ENCODE measurements around the gene CDKAL1.

Gene CDKAL1

DNA sequence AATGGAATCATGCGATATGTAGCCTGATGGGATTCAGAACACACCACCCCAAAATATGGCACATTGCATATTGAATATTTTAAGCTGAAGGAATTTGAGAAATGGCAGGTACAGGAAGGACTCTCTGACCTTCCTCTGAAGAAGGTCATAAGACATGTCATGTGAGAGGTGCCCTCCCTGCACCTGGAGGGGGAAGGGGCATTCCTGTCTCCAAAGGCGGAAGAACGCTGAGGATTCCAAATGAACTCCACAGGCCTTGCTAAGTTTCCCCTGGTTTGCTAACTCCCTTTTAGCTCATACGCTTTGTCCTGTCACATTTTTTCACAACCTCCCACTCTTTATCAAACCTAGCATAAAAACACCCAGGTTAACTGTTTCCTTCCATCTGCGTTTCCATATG lies 347.8 kb downstream of the CDKAL1 start:
- TF ChIP-seq, protein P1, sequence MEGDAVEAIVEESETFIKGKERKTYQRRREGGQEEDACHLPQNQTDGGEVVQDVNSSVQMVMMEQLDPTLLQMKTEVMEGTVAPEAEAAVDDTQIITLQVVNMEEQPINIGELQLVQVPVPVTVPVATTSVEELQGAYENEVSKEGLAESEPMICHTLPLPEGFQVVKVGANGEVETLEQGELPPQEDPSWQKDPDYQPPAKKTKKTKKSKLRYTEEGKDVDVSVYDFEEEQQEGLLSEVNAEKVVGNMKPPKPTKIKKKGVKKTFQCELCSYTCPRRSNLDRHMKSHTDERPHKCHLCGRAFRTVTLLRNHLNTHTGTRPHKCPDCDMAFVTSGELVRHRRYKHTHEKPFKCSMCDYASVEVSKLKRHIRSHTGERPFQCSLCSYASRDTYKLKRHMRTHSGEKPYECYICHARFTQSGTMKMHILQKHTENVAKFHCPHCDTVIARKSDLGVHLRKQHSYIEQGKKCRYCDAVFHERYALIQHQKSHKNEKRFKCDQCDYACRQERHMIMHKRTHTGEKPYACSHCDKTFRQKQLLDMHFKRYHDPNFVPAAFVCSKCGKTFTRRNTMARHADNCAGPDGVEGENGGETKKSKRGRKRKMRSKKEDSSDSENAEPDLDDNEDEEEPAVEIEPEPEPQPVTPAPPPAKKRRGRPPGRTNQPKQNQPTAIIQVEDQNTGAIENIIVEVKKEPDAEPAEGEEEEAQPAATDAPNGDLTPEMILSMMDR (IDR thresholded peaks at IDR 0.05) = no peak

DNA sequence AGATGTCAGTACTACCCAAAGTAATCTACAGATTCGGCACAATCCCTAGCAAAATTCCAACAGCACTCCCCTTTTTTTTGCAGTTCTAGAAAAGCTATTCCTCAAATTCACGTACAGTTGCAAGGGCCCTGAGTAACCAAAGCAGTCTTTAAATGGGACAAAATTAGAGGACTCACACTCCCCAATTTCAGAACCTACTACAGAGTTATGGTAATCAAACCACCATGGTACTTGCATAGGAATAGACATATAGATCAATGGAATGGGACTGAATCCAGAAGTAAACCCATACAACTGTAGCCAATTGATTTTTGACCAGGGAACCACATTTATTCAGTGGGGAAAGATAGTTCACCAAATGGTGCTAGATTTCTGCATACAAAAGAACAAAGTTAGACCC lies 350.8 kb downstream of the CDKAL1 start:
- Histone ChIP-seq H3K36me3 (no peaks in the 10 kb centered on the region), H3K4me1 (no peaks in the 10 kb centered on the region), H3K27me3 (no peaks in the 10 kb centered on the region), H3K4me3 (no peak overlapping the region), H3K27ac (no peak overlapping the region), H3K9me3 (no peaks in the 10 kb centered on the region)
- no peak for DNase-seq
- TF ChIP-seq, protein P1 (IDR thresholded peaks at IDR 0.05) = no peak
- intact Hi-C loops (cut with DNase I; ENCODE audit: low total_unique reads) = no loop called here

More for the DNA sequence above, 347.8 kb downstream of the CDKAL1 start:
- no peaks in the 10 kb centered on the region for H3K9me3 ChIP-seq
- DNase-seq = no peak
- intact Hi-C loops (cut with DNase I; ENCODE audit: low total_unique reads) = no loop called here
- H3K27ac ChIP-seq = no peak overlapping the region
- H3K27me3 ChIP-seq = no peaks in the 10 kb centered on the region
- H3K4me3 ChIP-seq = no peak overlapping the region
- H3K4me1 ChIP-seq = peaks cover 0 to 15% (median 7%) of the 10 kb centered on the region in 4 donors
- H3K36me3 ChIP-seq = no peaks in the 10 kb centered on the region

DNA sequence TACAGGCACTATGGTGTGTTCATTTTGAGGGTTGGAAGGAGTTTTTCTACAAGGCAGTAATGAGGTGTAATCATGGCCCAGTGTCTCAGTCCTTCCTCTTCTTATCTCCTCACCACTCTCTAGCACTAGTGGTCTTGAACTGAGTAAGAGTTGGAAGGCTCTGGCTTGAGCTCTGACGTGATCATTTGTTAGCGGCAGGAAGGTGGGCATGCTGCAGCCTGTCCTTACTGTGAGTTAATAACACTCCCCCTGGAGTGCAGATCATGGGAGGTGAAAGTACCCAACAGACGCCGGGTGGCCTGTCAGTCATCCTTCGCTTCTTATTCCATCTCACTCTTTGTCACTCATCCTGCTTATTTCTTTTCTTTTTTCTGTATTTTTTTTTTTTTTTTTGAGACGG lies 356.9 kb downstream of the CDKAL1 start:
- intact Hi-C loops (cut with DNase I; ENCODE audit: low total_unique reads) = no loop called here
- H3K27me3 ChIP-seq = no peaks in the 10 kb centered on the region
- no peaks in the 10 kb centered on the region for H3K9me3 ChIP-seq
- H3K4me3 ChIP-seq = no peak overlapping the region
- H3K27ac ChIP-seq = no peak overlapping the region
- no peak for DNase-seq
- H3K36me3 ChIP-seq = no peaks in the 10 kb centered on the region
- TF ChIP-seq, protein P1 (IDR thresholded peaks at IDR 0.05) = no peak
- no peaks in the 10 kb centered on the region for H3K4me1 ChIP-seq

DNA sequence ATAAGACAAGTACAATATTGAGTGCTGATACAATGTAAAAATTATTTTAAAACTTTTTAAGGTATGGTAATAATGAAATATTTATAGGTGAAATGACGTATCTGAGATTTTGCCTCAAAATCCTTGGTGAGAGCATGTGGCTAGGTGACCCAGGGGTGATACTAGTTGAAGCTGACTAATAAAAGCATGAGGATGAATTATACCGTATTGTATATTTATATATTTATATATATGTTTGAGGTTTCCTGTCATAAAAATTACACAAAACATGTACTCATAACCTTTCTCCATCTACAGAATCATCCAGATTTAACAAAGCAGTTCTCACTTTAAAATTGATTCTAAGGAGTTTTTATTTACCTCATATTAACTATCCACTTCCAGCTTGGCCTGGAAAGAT lies 358.1 kb downstream of the CDKAL1 start:
- intact Hi-C loops (cut with DNase I; ENCODE audit: low total_unique reads) = no loop called here
- no peak overlapping the region for H3K27ac ChIP-seq
- TF ChIP-seq, protein P1 (IDR thresholded peaks at IDR 0.05) = no peak
- DNase-seq = no peak
- H3K9me3 ChIP-seq = no peaks in the 10 kb centered on the region
- H3K36me3 ChIP-seq = no peaks in the 10 kb centered on the region
- no peak overlapping the region for H3K4me3 ChIP-seq
- H3K27me3 ChIP-seq = no peaks in the 10 kb centered on the region
- no peaks in the 10 kb centered on the region for H3K4me1 ChIP-seq

DNA sequence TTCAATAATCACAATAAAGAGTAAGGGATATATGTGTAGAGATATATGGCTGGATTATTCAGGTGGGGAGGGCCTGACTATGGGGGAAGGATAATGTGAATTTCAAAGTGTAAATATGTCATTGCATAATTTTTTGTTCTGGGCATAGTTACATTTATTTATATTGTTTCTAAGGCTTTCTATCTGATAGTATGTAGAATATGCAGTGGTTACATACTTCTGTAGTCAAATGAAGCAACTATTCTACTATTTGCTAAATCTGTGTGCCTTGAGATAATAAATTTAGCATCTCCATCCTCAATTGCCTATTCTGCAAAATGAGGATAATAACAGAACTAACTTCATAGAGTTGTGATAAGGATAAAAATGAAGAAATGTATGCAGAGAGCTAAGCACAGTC lies 359.2 kb downstream of the CDKAL1 start:
- intact Hi-C loops (cut with DNase I; ENCODE audit: low total_unique reads) = no loop called here
- H3K4me1 ChIP-seq = no peaks in the 10 kb centered on the region
- no peaks in the 10 kb centered on the region for H3K27me3 ChIP-seq
- H3K9me3 ChIP-seq = no peaks in the 10 kb centered on the region
- H3K27ac ChIP-seq = no peak overlapping the region
- no peak for DNase-seq
- H3K4me3 ChIP-seq = no peak overlapping the region
- TF ChIP-seq, protein P1 (IDR thresholded peaks at IDR 0.05) = no peak
- H3K36me3 ChIP-seq = no peaks in the 10 kb centered on the region

Data from tibial artery (tissue), 4 donors.